HepG2 (cell line): ENCODE measurements around the gene TEDC2. TPM values are rescaled to one million over a fixed set of nuclear protein-coding genes. Genes with fewer than 3 reads are reported as not detected.

Experiments
- GMEB2 ChIP-seq: IDR thresholded peaks from 2 replicates; pipeline ENCODE4 v1.6.1; 2016; ENCODE audit warnings: missing biosample characterization, missing genetic modification reagents, low read depth
- HNF1B ChIP-seq: sonication (generic); formaldehyde crosslinking; IDR thresholded peaks from 2 replicates; pipeline ENCODE4 v1.5.1; 2020; ENCODE audit warnings: mild to moderate bottlenecking, moderate library complexity, missing genetic modification reagents
- HNF4G ChIP-seq, 2 experiments: sonication (generic) in 1 of 2; formaldehyde crosslinking in 1 of 2; IDR thresholded peaks; 2 replicates each; pipeline versions ENCODE4 v1.4.0 to v1.6.1; 2011 to 2020; ENCODE audit warnings: borderline replicate concordance in 2 of 2, low read depth in 2 of 2, mild to moderate bottlenecking in 2 of 2, low read length in 1 of 2, missing genetic modification reagents in 1 of 2, moderate library complexity in 1 of 2
- MAFG ChIP-seq: sonication (generic); formaldehyde crosslinking; IDR thresholded peaks from 2 replicates; pipeline ENCODE4 v1.5.1; 2020; ENCODE audit warnings: mild to moderate bottlenecking, missing genetic modification reagents
- NFKB2 ChIP-seq: sonication (generic); formaldehyde crosslinking; IDR thresholded peaks from 2 replicates; pipeline ENCODE4 v1.4.0; 2020; ENCODE audit warnings: missing genetic modification reagents, borderline replicate concordance
- PATZ1 ChIP-seq: sonication (generic); formaldehyde crosslinking; IDR thresholded peaks from 2 replicates; pipeline ENCODE4 v1.4.0; 2020; ENCODE audit warnings: missing genetic modification reagents
- RBFOX2 ChIP-seq: fragments of 200-400 bp; formaldehyde crosslinking; IDR thresholded peaks from 2 replicates; pipeline ENCODE4 v1.6.1; 2017; ENCODE audit warnings: low read depth, mild to moderate bottlenecking, low read length
- UBTF ChIP-seq: sonication (generic); formaldehyde crosslinking; IDR thresholded peaks from 2 replicates; pipeline ENCODE4 v1.4.0; 2020; ENCODE audit warnings: mild to moderate bottlenecking, missing genetic modification reagents
- ZHX1 ChIP-seq: sonication (generic); formaldehyde crosslinking; IDR thresholded peaks from 2 replicates; pipeline ENCODE4 v1.8.1; 2022; ENCODE audit warnings: low read depth, mild to moderate bottlenecking, missing genetic modification reagents
- ZNF281 ChIP-seq: sonication (generic); formaldehyde crosslinking; IDR thresholded peaks from 2 replicates; pipeline ENCODE4 v1.4.0; 2020; ENCODE audit warnings: missing genetic modification reagents, borderline replicate concordance
- ZNF446 ChIP-seq: sonication (generic); formaldehyde crosslinking; IDR thresholded peaks from 2 replicates; pipeline ENCODE4 v1.5.0; 2020; ENCODE audit warnings: mild to moderate bottlenecking, missing genetic modification reagents
- ZNF678 ChIP-seq: sonication (generic); formaldehyde crosslinking; IDR thresholded peaks from 2 replicates; pipeline ENCODE4 v1.4.0; 2020; ENCODE audit warnings: mild to moderate bottlenecking, missing genetic modification reagents
- polyA plus RNA-seq, 8 experiments: library from polyadenylated mRNA; depleted of rRNA in 3 of 8; stranded (reverse) in 7 of 8; unstranded in 1 of 8; fragments of >200 nt; fragmentation: Illumina TruSeq in 4 of 8; extraction: Trizol in 4 of 8; gene quantifications; 2 replicates each; pipeline versions ENCODE4 v1.2.1 to v1.2.3, GENCODE V29; 2011 to 2016; ENCODE audit warnings: low read depth in 4 of 8, missing spikeins in 1 of 8, mixed read lengths in 1 of 8; ENCODE audit not compliant: insufficient read depth in 1 of 8
- total RNA-seq, 5 experiments: library from RNA; depleted of rRNA; stranded (reverse); fragments of >200 nt; fragmentation: Illumina TruSeq; extraction: Trizol; gene quantifications; 2 replicates each; pipeline ENCODE4 v1.2.3, GENCODE V29; 2016; ENCODE audit warnings: low read depth in 1 of 5

TEDC2 gene
- total and polyA plus RNA-seq, 2 of the 13 experiments (the other 11 are each of a cell fraction or from before 2014, with no cell fraction given) = 6.2 to 24.4 TPM

GRCh38 chr16:2471653-2472487 lies 12.0 kb downstream of the TEDC2 start (continued):
- TF ChIP-seq UBTF (peak; percentile 48; the same call in 1 of the 2 replicates), RBFOX2 (peak; percentile 35), ZNF446 (peak; percentile 93), ZNF281 (CRISPR knock-in tag) (0 out of 2 replicates have a peak, but pooled peaks have one; percentile 47), MAFG (0 out of 2 replicates have a peak, but pooled peaks have one; percentile 22), HNF4G (IDR thresholded peaks at IDR 0.05; ENCODE audit: borderline replicate concordance, low read depth, low read length) (no peak), HNF4G (CRISPR knock-in tag; IDR thresholded peaks at IDR 0.05; ENCODE audit: borderline replicate concordance, low read depth) (peak; percentile 23; the same call in 1 of the 2 replicates), NFKB2 (no peak), ZHX1 (CRISPR knock-in tag) (0 out of 2 replicates have a peak, but pooled peaks have one; percentile 54), ZNF678 (CRISPR knock-in tag) (0 out of 2 replicates have a peak, but pooled peaks have one; percentile 26), GMEB2 (CRISPR knock-in tag) (no peak), PATZ1 (CRISPR knock-in tag) (0 out of 2 replicates have a peak, but pooled peaks have one; percentile 49), HNF1B (CRISPR knock-in tag) (no peak)
